ENCODE data around the gene CCDC171.

The CCDC171 gene

GRCh38 chr9:15965246-15965745, 412.5 kb downstream of the CCDC171 start:
- 92 to 100% methylated on average over 2 of the region's 2 CpGs for WGBS, 2 experiments
- H3K4me3 ChIP-seq (ENCODE audit: insufficient read depth, low read depth, low read length), result no peak overlapping the region
- no peaks in the 10 kb centered on the region for H3K9me3 ChIP-seq (ENCODE audit: control insufficient read depth, low read length)
- H3K4me1 ChIP-seq (ENCODE audit: control insufficient read depth, insufficient read depth, low read length), result no peaks in the 10 kb centered on the region
- H3K27ac ChIP-seq (ENCODE audit: insufficient read depth, low read depth, low read length, poor library complexity, severe bottlenecking), result no peak overlapping the region
- no peaks in the 10 kb centered on the region for H3K27me3 ChIP-seq (ENCODE audit: control insufficient read depth, insufficient read depth, low read length, poor library complexity, severe bottlenecking)
- no peaks in the 10 kb centered on the region for H3K36me3 ChIP-seq (ENCODE audit: control insufficient read depth, insufficient read depth, low read length)

- H3K9me3 ChIP-seq (ENCODE audit: control insufficient read depth, low read length), result no peaks in the 10 kb centered on the region
- H3K27ac ChIP-seq (ENCODE audit: insufficient read depth, low read depth, low read length, poor library complexity, severe bottlenecking), result no peak overlapping the region
- WGBS, 2 experiments, result 89 to 100% methylated on average over 1 of the region's 1 CpG
- H3K36me3 ChIP-seq (ENCODE audit: control insufficient read depth, insufficient read depth, low read length), result no peaks in the 10 kb centered on the region
- no peaks in the 10 kb centered on the region for H3K27me3 ChIP-seq (ENCODE audit: control insufficient read depth, insufficient read depth, low read length, poor library complexity, severe bottlenecking)
- H3K4me3 ChIP-seq (ENCODE audit: insufficient read depth, low read depth, low read length), result no peak overlapping the region
- no peaks in the 10 kb centered on the region for H3K4me1 ChIP-seq (ENCODE audit: control insufficient read depth, insufficient read depth, low read length)
Measured at GRCh38 chr9:15966471-15966870, 413.6 kb downstream of the CCDC171 start.

- no peaks in the 10 kb centered on the region for H3K27me3 ChIP-seq (ENCODE audit: control insufficient read depth, insufficient read depth, low read length, poor library complexity, severe bottlenecking)
- WGBS, 2 experiments, result 89 to 93% methylated on average over 3 of the region's 3 CpGs
Measured at GRCh38 chr9:15967068-15967467, 414.2 kb downstream of the CCDC171 start.

GRCh38 chr9:15972760-15973159, 419.9 kb downstream of the CCDC171 start:
- H3K27ac ChIP-seq (ENCODE audit: insufficient read depth, low read depth, low read length, poor library complexity, severe bottlenecking), result no peak overlapping the region
- whole genome bisulfite sequencing, 2 experiments, result 94 to 95% methylated on average over 3 to 4 of the region's 4 CpGs
- no peaks in the 10 kb centered on the region for H3K27me3 ChIP-seq (ENCODE audit: control insufficient read depth, insufficient read depth, low read length, poor library complexity, severe bottlenecking)
- H3K36me3 ChIP-seq (ENCODE audit: control insufficient read depth, insufficient read depth, low read length), result no peaks in the 10 kb centered on the region
- H3K4me1 ChIP-seq (ENCODE audit: control insufficient read depth, insufficient read depth, low read length), result no peaks in the 10 kb centered on the region
- no peak overlapping the region for H3K4me3 ChIP-seq (ENCODE audit: insufficient read depth, low read depth, low read length)
- no peaks in the 10 kb centered on the region for H3K9me3 ChIP-seq (ENCODE audit: control insufficient read depth, low read length)

More at GRCh38 chr9:15967068-15967467, 414.2 kb downstream of the CCDC171 start:
- H3K36me3 ChIP-seq (ENCODE audit: control insufficient read depth, insufficient read depth, low read length), result no peaks in the 10 kb centered on the region
- H3K4me1 ChIP-seq (ENCODE audit: control insufficient read depth, insufficient read depth, low read length), result no peaks in the 10 kb centered on the region
- no peak overlapping the region for H3K27ac ChIP-seq (ENCODE audit: insufficient read depth, low read depth, low read length, poor library complexity, severe bottlenecking)
- H3K4me3 ChIP-seq (ENCODE audit: insufficient read depth, low read depth, low read length), result no peak overlapping the region
- H3K9me3 ChIP-seq (ENCODE audit: control insufficient read depth, low read length), result no peaks in the 10 kb centered on the region

GRCh38 chr9:15975101-15975778, 422.4 kb downstream of the CCDC171 start:
- H3K27me3 ChIP-seq (ENCODE audit: control insufficient read depth, insufficient read depth, low read length, poor library complexity, severe bottlenecking), result no peaks in the 10 kb centered on the region
- no peak overlapping the region for H3K4me3 ChIP-seq (ENCODE audit: insufficient read depth, low read depth, low read length)
- H3K27ac ChIP-seq (ENCODE audit: insufficient read depth, low read depth, low read length, poor library complexity, severe bottlenecking), result no peak overlapping the region
- no peaks in the 10 kb centered on the region for H3K9me3 ChIP-seq (ENCODE audit: control insufficient read depth, low read length)
- H3K4me1 ChIP-seq (ENCODE audit: control insufficient read depth, insufficient read depth, low read length), result no peaks in the 10 kb centered on the region
- H3K36me3 ChIP-seq (ENCODE audit: control insufficient read depth, insufficient read depth, low read length), result no peaks in the 10 kb centered on the region

GRCh38 chr9:15977438-15977837, 424.6 kb downstream of the CCDC171 start:
- WGBS, 2 experiments, result 90 to 93% methylated on average over 5 of the region's 5 CpGs
- no peaks in the 10 kb centered on the region for H3K27me3 ChIP-seq (ENCODE audit: control insufficient read depth, insufficient read depth, low read length, poor library complexity, severe bottlenecking)
- H3K27ac ChIP-seq (ENCODE audit: insufficient read depth, low read depth, low read length, poor library complexity, severe bottlenecking), result no peak overlapping the region
- H3K4me3 ChIP-seq (ENCODE audit: insufficient read depth, low read depth, low read length), result no peak overlapping the region
- H3K9me3 ChIP-seq (ENCODE audit: control insufficient read depth, low read length), result no peaks in the 10 kb centered on the region
- no peaks in the 10 kb centered on the region for H3K4me1 ChIP-seq (ENCODE audit: control insufficient read depth, insufficient read depth, low read length)
- H3K36me3 ChIP-seq (ENCODE audit: control insufficient read depth, insufficient read depth, low read length), result no peaks in the 10 kb centered on the region

GRCh38 chr9:15982182-15982581, 429.3 kb downstream of the CCDC171 start:
- H3K27ac ChIP-seq (ENCODE audit: insufficient read depth, low read depth, low read length, poor library complexity, severe bottlenecking), result no peak overlapping the region
- no peaks in the 10 kb centered on the region for H3K4me1 ChIP-seq (ENCODE audit: control insufficient read depth, insufficient read depth, low read length)
- no peaks in the 10 kb centered on the region for H3K9me3 ChIP-seq (ENCODE audit: control insufficient read depth, low read length)
- no peaks in the 10 kb centered on the region for H3K27me3 ChIP-seq (ENCODE audit: control insufficient read depth, insufficient read depth, low read length, poor library complexity, severe bottlenecking)
- WGBS, 2 experiments, result 84 to 91% methylated on average over 5 of the region's 5 CpGs
- no peaks in the 10 kb centered on the region for H3K36me3 ChIP-seq (ENCODE audit: control insufficient read depth, insufficient read depth, low read length)
- no peak overlapping the region for H3K4me3 ChIP-seq (ENCODE audit: insufficient read depth, low read depth, low read length)

GRCh38 chr9:15999422-16000339, 446.8 kb downstream of the CCDC171 start:
- no peak overlapping the region for H3K4me3 ChIP-seq (ENCODE audit: insufficient read depth, low read depth, low read length)
- no peaks in the 10 kb centered on the region for H3K36me3 ChIP-seq (ENCODE audit: control insufficient read depth, insufficient read depth, low read length)
- WGBS, 2 experiments, result 94% methylated on average over 7 of the region's 7 CpGs
- H3K27me3 ChIP-seq (ENCODE audit: control insufficient read depth, insufficient read depth, low read length, poor library complexity, severe bottlenecking), result no peaks in the 10 kb centered on the region
- H3K27ac ChIP-seq (ENCODE audit: insufficient read depth, low read depth, low read length, poor library complexity, severe bottlenecking), result no peak overlapping the region
- H3K4me1 ChIP-seq (ENCODE audit: control insufficient read depth, insufficient read depth, low read length), result no peaks in the 10 kb centered on the region
- H3K9me3 ChIP-seq (ENCODE audit: control insufficient read depth, low read length), result no peaks in the 10 kb centered on the region

- Histone ChIP-seq H3K27ac (ENCODE audit: insufficient read depth, low read depth, low read length, poor library complexity, severe bottlenecking) (no peak overlapping the region), H3K4me3 (ENCODE audit: insufficient read depth, low read depth, low read length) (no peak overlapping the region), H3K4me1 (ENCODE audit: control insufficient read depth, insufficient read depth, low read length) (no peaks in the 10 kb centered on the region), H3K27me3 (ENCODE audit: control insufficient read depth, insufficient read depth, low read length, poor library complexity, severe bottlenecking) (no peaks in the 10 kb centered on the region), H3K9me3 (ENCODE audit: control insufficient read depth, low read length) (no peaks in the 10 kb centered on the region), H3K36me3 (ENCODE audit: control insufficient read depth, insufficient read depth, low read length) (no peaks in the 10 kb centered on the region)
- WGBS, 2 experiments, result 97% methylated on average over 2 of the region's 2 CpGs
Measured at GRCh38 chr9:16000811-16001210, 448.0 kb downstream of the CCDC171 start.

GRCh38 chr9:16001856-16002255, 449.0 kb downstream of the CCDC171 start:
- 84 to 94% methylated on average over 2 of the region's 2 CpGs for WGBS, 2 experiments
- H3K27me3 ChIP-seq (ENCODE audit: control insufficient read depth, insufficient read depth, low read length, poor library complexity, severe bottlenecking), result no peaks in the 10 kb centered on the region
- no peaks in the 10 kb centered on the region for H3K9me3 ChIP-seq (ENCODE audit: control insufficient read depth, low read length)
- no peaks in the 10 kb centered on the region for H3K4me1 ChIP-seq (ENCODE audit: control insufficient read depth, insufficient read depth, low read length)
- no peaks in the 10 kb centered on the region for H3K36me3 ChIP-seq (ENCODE audit: control insufficient read depth, insufficient read depth, low read length)
- H3K27ac ChIP-seq (ENCODE audit: insufficient read depth, low read depth, low read length, poor library complexity, severe bottlenecking), result no peak overlapping the region
- no peak overlapping the region for H3K4me3 ChIP-seq (ENCODE audit: insufficient read depth, low read depth, low read length)

Data from ectodermal cell (in vitro differentiated cells).